HEK293 (cell line): ENCODE data around the gene DTX2.
"Not testable (repeated sequence)": the region's sequence is repeated elsewhere in the genome, so short reads cannot be mapped to it uniquely, and the experiment has no call there.

Experiments
- CTCF ChIP-seq: fragments of 450-650 bp; formaldehyde crosslinking; IDR thresholded peaks from 2 replicates; pipeline ENCODE4 v1.5.1; 2016; ENCODE audit warnings: missing biosample characterization, missing genetic modification characterization
- MEIS1 ChIP-seq: sonication (generic); formaldehyde crosslinking; IDR thresholded peaks from 2 replicates; pipeline ENCODE4 v1.8.1; 2022; ENCODE audit warnings: missing genetic modification reagents, mild to moderate bottlenecking, borderline replicate concordance
- PATZ1 ChIP-seq: fragments of 450-650 bp; formaldehyde crosslinking; IDR thresholded peaks from 2 replicates; pipeline ENCODE4 v1.5.1; 2016; ENCODE audit warnings: missing biosample characterization, missing genetic modification characterization
- REST ChIP-seq: fragments of 450-650 bp; formaldehyde crosslinking; IDR thresholded peaks from 2 replicates; pipeline ENCODE4 v1.5.1; 2016; ENCODE audit warnings: missing biosample characterization, missing genetic modification characterization
- YY1 ChIP-seq: fragments of 450-650 bp; formaldehyde crosslinking; IDR thresholded peaks from 2 replicates; pipeline ENCODE4 v1.5.1; 2018; ENCODE audit warnings: missing biosample characterization, missing genetic modification characterization
- ZNF302 ChIP-seq: fragments of 450-650 bp; formaldehyde crosslinking; IDR thresholded peaks from 2 replicates; pipeline ENCODE4 v1.5.1; 2016; ENCODE audit warnings: missing biosample characterization, missing genetic modification characterization, low read depth
- ZNF311 ChIP-seq: fragments of 450-650 bp; formaldehyde crosslinking; IDR thresholded peaks from 2 replicates; pipeline ENCODE4 v1.5.1; 2017; ENCODE audit warnings: missing biosample characterization, missing genetic modification characterization, borderline replicate concordance
- ZNF514 ChIP-seq: fragments of 450-650 bp; formaldehyde crosslinking; IDR thresholded peaks from 2 replicates; pipeline ENCODE4 v1.5.1; 2016; ENCODE audit warnings: missing biosample characterization, missing genetic modification characterization
- ZNF530 ChIP-seq: fragments of 450-650 bp; formaldehyde crosslinking; IDR thresholded peaks from 2 replicates; pipeline ENCODE4 v1.5.1; 2016; ENCODE audit warnings: low read depth, missing biosample characterization, missing genetic modification characterization
- ZNF664 ChIP-seq: fragments of 450-650 bp; formaldehyde crosslinking; IDR thresholded peaks from 2 replicates; pipeline ENCODE4 v1.5.1; 2016; ENCODE audit warnings: missing biosample characterization, missing genetic modification characterization
- ZNF76 ChIP-seq: fragments of 450-650 bp; formaldehyde crosslinking; IDR thresholded peaks from 2 replicates; pipeline ENCODE4; 2016; ENCODE audit warnings: low read depth, missing biosample characterization, missing genetic modification characterization, borderline replicate concordance
- TF ChIP-seq, protein P1 (sequence below): fragments of 450-650 bp; formaldehyde crosslinking; IDR thresholded peaks from 2 replicates; pipeline ENCODE4 v1.5.1; 2016; ENCODE audit warnings: missing biosample characterization, missing genetic modification characterization
- TF ChIP-seq, protein P2 (sequence below): fragments of 450-650 bp; formaldehyde crosslinking; IDR thresholded peaks from 2 replicates; pipeline ENCODE4 v1.5.1; 2016; ENCODE audit warnings: missing biosample characterization, missing genetic modification characterization
- TF ChIP-seq, protein P3 (sequence below): fragments of 450-650 bp; formaldehyde crosslinking; IDR thresholded peaks from 2 replicates; pipeline ENCODE4 v1.5.1; 2016; ENCODE audit warnings: missing biosample characterization, missing genetic modification characterization

- TF ChIP-seq CTCF (tag by site-specific recombination); ZNF76 (tag by site-specific recombination); REST; ZNF311 (tag by site-specific recombination); YY1 (tag by site-specific recombination); ZNF514 (tag by site-specific recombination); ZNF530 (tag by site-specific recombination); ZNF302; PATZ1 (tag by site-specific recombination); MEIS1; ZNF664 (tag by site-specific recombination): not testable (repeated sequence)
- TF ChIP-seq, protein P1, sequence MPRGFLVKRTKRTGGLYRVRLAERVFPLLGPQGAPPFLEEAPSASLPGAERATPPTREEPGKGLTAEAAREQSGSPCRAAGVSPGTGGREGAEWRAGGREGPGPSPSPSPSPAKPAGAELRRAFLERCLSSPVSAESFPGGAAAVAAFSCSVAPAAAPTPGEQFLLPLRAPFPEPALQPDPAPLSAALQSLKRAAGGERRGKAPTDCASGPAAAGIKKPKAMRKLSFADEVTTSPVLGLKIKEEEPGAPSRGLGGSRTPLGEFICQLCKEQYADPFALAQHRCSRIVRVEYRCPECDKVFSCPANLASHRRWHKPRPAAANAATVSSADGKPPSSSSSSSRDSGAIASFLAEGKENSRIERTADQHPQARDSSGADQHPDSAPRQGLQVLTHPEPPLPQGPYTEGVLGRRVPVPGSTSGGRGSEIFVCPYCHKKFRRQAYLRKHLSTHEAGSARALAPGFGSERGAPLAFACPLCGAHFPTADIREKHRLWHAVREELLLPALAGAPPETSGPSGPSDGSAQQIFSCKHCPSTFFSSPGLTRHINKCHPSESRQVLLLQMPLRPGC (tag by site-specific recombination) = not testable (repeated sequence)
- TF ChIP-seq, protein P2, sequence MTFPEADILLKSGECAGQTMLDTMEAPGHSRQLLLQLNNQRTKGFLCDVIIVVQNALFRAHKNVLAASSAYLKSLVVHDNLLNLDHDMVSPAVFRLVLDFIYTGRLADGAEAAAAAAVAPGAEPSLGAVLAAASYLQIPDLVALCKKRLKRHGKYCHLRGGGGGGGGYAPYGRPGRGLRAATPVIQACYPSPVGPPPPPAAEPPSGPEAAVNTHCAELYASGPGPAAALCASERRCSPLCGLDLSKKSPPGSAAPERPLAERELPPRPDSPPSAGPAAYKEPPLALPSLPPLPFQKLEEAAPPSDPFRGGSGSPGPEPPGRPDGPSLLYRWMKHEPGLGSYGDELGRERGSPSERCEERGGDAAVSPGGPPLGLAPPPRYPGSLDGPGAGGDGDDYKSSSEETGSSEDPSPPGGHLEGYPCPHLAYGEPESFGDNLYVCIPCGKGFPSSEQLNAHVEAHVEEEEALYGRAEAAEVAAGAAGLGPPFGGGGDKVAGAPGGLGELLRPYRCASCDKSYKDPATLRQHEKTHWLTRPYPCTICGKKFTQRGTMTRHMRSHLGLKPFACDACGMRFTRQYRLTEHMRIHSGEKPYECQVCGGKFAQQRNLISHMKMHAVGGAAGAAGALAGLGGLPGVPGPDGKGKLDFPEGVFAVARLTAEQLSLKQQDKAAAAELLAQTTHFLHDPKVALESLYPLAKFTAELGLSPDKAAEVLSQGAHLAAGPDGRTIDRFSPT (tag by site-specific recombination) = not testable (repeated sequence)
- TF ChIP-seq, protein P3, sequence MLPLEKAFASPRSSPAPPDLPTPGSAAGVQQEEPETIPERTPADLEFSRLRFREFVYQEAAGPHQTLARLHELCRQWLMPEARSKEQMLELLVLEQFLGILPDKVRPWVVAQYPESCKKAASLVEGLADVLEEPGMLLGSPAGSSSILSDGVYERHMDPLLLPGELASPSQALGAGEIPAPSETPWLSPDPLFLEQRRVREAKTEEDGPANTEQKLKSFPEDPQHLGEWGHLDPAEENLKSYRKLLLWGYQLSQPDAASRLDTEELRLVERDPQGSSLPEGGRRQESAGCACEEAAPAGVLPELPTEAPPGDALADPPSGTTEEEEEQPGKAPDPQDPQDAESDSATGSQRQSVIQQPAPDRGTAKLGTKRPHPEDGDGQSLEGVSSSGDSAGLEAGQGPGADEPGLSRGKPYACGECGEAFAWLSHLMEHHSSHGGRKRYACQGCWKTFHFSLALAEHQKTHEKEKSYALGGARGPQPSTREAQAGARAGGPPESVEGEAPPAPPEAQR (tag by site-specific recombination) = not testable (repeated sequence)
These were observed 18.1 kb downstream of the DTX2 start for GRCh38 chr7:76479628-76480027.
